ENCODE results near the gene RSPH1.

DNA sequence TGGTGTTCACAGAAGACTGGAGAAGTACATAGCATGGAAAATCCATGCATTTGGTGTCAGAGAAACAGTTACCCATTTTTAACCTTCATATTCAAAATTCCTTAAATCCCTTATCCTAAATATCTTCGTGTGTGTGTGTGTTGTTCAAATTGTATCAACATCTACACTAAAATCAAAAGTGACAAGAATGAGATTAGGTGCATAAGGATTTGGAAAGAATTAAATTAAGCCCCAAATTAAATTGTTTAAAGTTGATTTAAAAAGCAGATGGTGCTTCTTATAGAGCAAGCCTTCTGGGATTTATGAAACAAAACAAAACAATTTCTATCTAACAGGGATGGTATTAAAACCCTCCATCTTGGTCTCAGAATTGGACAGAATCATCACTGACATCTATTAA, 4.7 kb downstream of the RSPH1 start:
- TF ChIP-seq, protein P1, sequence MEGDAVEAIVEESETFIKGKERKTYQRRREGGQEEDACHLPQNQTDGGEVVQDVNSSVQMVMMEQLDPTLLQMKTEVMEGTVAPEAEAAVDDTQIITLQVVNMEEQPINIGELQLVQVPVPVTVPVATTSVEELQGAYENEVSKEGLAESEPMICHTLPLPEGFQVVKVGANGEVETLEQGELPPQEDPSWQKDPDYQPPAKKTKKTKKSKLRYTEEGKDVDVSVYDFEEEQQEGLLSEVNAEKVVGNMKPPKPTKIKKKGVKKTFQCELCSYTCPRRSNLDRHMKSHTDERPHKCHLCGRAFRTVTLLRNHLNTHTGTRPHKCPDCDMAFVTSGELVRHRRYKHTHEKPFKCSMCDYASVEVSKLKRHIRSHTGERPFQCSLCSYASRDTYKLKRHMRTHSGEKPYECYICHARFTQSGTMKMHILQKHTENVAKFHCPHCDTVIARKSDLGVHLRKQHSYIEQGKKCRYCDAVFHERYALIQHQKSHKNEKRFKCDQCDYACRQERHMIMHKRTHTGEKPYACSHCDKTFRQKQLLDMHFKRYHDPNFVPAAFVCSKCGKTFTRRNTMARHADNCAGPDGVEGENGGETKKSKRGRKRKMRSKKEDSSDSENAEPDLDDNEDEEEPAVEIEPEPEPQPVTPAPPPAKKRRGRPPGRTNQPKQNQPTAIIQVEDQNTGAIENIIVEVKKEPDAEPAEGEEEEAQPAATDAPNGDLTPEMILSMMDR (IDR thresholded peaks at IDR 0.05), result no peak
- TF ChIP-seq EP300 (IDR thresholded peaks at IDR 0.05; ENCODE audit: borderline replicate concordance in 1 of 2, low read depth in 1 of 2, low read length in 1 of 2), result 0 out of 4 replicates have a peak, but pooled peaks of 1 of the 2 experiments have one; percentile 36
- TF ChIP-seq SIN3A (IDR thresholded peaks at IDR 0.05; ENCODE audit: borderline replicate concordance, low read depth, low read length), result no peak
- TF ChIP-seq RAD21 (IDR thresholded peaks at IDR 0.05; ENCODE audit: low read length), result no peak
- no peak for TF ChIP-seq EZH2phosphoT487 (IDR thresholded peaks at IDR 0.05; ENCODE audit: borderline replicate concordance, low read depth)
